Measurements from ENCODE around the gene PLAAT3.

DNA sequence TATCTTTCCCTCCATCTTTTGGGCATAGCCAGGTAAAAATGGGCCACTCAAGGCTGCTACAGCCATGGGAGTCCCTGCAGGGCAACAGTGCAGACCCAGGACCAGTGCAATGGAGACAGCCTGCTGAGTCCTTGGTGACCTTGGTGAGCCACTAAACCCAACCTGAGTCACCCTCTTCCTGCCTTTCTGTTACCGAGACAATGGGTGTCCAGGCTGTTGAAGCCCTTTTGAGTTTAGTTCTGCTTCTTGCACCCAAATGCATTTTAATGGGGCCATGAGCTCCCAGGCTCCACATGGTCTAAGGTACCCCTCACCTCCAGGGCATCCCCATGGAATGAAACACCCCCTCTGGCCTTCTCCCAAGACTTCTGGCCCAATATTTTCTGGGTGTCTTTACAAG is 78.5 kb downstream of the PLAAT3 start:
- TF ChIP-seq CTCF (IDR thresholded peaks at IDR 0.05) (no peak), POLR2A (IDR thresholded peaks at IDR 0.05) (no peak)

Measured in heart left ventricle (tissue), 13 donors.